ENCODE results near the gene ZCRB1.

The ZCRB1 gene

DNA sequence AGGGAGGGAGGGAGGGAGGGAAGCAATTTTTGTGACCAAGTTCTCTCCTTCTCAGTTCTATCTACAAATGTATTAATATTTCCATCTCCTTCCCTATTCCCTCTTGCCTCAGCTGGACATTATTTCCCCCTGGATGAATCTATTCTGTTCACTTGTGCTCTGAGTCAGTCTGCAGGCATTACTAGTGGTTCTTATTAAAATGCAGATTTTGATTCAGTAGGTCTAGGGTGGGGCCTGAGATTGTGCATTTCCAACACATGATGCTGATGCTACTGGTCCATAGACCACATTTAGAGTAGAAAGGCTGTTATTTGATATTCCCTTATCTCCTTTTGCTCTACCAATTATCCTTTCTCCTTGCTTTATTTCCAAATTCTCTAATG is 47.8 kb downstream of the ZCRB1 start:
- no peak for DNase-seq (ENCODE audit: low read depth, low spot score)

DNA sequence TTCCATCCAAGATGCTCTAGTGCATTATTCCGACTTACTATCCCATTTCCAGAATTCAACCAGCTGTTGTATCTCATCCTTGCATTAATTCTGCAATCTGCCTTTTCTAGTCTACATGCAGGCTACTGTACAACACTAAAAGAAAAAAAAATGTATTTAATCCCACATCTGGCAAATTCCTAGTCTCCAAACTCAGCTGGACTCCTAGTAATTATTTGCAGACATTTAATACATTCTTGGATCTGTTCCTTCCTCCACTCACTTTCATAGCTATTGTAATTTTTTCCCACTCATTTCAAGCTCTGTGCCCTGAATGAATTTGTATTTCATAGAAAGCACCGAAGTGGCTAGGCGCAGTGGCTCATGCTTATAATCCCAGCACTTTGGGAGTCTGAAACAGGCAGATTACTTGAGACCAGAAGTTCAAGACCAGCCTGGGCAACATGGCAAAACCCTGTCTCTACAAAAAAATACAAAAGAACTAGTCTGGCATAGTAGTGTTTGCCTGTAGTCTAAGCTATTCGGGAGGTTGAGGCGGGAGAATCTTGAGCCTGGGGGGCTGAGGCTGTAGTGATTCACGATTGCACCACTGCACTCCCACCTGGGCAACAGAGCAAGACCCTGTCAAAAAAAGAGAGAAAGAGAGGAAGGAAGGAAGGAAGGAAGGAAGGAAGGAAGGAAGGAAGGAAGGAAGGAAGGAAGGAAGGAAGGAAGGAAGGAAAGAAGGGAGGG is 48.3 kb downstream of the ZCRB1 start:
- DNase-seq (ENCODE audit: low read depth, low spot score): no peak

DNA sequence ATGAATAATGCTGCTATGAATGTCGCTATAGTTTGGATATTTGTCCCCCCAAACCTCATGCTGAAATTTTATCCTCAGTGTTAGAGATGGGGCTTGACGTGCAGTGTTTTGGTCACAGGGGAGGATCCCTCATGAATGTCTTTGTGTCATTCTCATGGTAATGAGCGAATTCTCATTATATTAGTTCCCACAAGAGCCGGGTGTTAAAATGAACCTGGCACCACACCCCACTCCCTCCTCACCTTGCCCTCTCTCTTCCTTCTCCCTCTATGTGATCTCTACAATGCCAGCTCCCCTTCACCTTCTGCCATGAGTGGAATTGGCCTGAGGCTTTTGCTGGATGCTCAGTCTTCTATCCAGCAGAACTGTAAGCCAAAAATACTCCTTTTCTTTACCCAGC is 50.4 kb downstream of the ZCRB1 start:
- no peak for DNase-seq (ENCODE audit: low read depth, low spot score)

DNA sequence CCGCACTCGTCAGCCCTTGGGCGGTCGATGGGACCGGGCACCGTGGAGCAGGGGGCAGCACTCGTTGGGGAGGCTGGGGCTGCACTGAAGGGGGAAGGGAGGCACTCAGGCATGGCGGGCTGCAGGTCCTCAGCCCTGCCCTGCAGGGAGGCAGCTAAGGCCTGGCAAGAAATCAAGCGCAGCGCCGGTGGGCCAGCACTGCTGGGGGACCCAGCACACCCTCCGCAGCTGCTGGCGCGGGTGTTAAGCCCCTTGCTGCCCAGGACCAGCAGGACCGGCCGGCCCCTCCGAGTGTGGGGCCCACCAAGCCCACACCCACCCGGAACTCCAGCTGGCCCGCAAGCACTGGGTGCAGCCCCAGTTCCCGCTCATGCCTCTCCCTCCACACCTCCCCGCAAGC is 52.2 kb downstream of the ZCRB1 start:
- DNase-seq (ENCODE audit: low read depth, low spot score): no peak

DNA sequence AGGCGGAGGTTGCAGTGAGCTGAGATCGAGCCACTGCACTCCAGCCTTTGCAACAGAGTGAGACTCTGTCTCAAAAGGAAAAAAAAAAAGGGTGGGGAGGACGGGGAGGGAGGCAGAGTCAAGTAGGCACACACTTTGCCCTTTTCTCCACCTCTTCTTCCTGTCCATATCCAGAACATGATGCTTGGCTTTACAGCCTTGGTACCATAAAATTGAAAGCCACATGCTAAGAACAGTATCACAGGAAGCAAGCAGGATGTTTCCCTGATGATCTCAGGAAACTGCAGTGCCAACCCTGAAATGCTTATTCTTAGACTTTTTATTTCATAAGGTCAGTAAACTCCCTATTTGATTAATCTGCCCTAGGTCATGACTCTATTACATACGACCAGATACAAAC is 55.3 kb downstream of the ZCRB1 start:
- DNase-seq (ENCODE audit: low read depth, low spot score): no peak

DNA sequence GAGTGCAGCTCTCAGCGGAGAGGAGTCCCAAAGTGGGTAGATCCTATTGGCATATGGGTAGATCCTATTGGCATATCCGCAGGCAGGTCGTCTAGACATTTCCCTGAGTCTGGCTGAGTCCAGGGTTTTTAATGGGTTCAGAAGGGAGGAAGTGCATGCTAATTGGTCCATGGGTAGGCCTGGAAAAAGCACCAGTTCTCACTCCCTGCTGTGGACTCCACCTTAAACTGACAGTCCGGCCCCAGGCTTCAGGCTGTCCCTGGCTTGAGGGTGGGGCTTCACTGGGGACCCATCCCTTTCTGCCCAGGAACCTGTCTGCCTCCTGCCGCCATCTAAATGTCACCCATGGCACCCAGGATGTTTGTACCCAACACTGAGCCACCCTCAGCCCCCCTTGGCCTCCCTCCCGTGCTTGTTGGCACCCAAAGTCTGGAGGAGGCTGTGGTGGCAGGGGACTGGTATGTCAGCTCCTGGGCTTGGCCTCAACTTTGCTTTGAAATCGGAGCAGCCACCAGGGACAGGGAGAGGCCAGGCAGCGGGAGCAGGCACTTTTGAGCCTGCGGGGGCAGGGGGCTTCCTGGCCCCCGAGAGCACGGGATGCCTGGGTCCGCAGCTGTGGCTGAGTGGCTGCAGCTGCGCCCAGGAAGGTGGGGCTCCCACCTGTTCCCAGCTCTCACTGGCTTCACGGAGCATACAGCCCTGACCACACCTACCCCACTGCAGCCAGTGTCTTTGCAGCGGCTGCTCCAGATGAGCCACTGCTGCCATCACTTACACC is 58.3 kb downstream of the ZCRB1 start:
- DNase-seq (ENCODE audit: low read depth, low spot score): no peak

DNA sequence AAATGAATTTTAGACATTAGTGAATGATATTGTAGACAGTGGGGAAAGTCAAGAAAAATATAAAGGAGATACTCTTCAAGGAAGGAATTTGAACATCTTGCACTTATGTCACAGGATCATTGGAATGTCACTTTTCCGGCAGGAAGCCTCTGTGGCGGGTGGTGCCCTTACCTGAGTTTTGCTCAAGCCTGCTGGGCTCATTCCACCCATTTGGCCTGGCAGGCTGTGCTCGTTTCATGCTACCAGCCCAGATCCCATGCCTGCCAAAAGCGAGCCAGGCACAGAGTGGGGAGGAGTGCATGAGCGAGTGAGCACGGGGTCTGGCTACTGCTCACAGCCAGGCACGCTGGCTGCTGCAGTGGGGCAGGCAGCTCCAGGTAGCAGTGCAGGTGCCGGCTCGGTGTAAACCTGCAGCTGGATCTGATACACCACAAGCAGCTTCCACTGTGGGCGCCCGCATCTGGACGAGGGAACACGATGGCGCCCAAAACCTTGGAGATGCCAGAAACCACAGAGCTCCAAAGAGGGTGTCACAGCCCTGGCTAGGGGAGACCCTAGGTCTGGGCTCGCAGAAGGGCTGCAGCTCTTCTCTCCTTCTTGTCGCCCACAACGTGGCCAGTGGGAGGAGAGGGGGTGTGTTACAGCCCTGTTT is 59.2 kb downstream of the ZCRB1 start:
- no peak for DNase-seq (ENCODE audit: low read depth, low spot score)

DNA sequence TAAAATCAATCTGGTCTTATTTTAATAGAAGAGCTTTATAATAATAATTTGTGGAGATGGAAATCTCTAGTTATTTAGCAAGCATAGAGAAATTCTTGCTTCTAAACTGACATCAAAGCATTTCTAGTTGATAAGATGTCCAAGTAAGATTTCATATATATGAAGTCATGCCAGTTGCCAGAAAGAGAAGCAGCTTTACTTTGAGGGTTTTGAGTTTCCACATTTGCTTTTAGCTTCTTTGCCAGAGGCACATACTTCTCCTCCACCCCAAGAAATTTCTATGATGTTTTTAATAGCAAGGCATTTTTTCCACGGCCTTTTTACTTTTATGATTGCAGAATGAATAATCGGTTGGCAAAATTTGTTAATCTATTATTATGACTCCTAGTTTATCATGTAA is 63.6 kb downstream of the ZCRB1 start:
- no peak for DNase-seq (ENCODE audit: low read depth, low spot score)

All from ELF-1 (cell line).